Endothelial cell of umbilical vein (primary cell): ENCODE measurements around the gene ADARB2.

Source experiments
- CTCF ChIP-seq, 2 donors: IDR thresholded peaks; 1 replicate in 1 of 2; 2 replicates in 1 of 2; pipeline ENCODE4 v1.5.1; 2011; ENCODE audit warnings: low read length in 2 of 2, mild to moderate bottlenecking in 2 of 2, moderate library complexity in 2 of 2, control low read depth in 1 of 2, inconsistent platforms in 1 of 2, low read depth in 1 of 2; ENCODE audit not compliant: insufficient read depth in 1 of 2; ENCODE audit errors: extremely low read depth in 1 of 2
- GATA2 ChIP-seq: IDR thresholded peaks from 2 replicates; pipeline ENCODE4 v1.7.0; 2011; ENCODE audit warnings: low read depth, mild to moderate bottlenecking, moderate library complexity, mixed read lengths, low read length; ENCODE audit not compliant: insufficient read length, insufficient read depth
- POLR2A ChIP-seq: IDR thresholded peaks from 2 replicates; pipeline ENCODE4 v1.6.1; 2012; ENCODE audit warnings: low read depth, mild to moderate bottlenecking, control low read depth, low read length

GRCh38 chr10:1643161-1643907 lies 94.0 kb downstream of the ADARB2 start:
- TF ChIP-seq CTCF (IDR thresholded peaks at IDR 0.05; ENCODE audit: extremely low read depth in 1 of 2, insufficient read depth in 1 of 2, low read depth in 1 of 2, low read length in 2 of 2) (no peak), GATA2 (no peak), POLR2A (no peak)
